Measurements from ENCODE around the gene RHBDL2. TPM values are rescaled to one million over a fixed set of nuclear protein-coding genes. Genes with fewer than 3 reads are reported as not detected.

RHBDL2 gene
- total and polyA plus RNA-seq, 2 of the 13 experiments (the other 11 are each of a cell fraction or from before 2014, with no cell fraction given), result 3.3 to 5.4 TPM

DNA sequence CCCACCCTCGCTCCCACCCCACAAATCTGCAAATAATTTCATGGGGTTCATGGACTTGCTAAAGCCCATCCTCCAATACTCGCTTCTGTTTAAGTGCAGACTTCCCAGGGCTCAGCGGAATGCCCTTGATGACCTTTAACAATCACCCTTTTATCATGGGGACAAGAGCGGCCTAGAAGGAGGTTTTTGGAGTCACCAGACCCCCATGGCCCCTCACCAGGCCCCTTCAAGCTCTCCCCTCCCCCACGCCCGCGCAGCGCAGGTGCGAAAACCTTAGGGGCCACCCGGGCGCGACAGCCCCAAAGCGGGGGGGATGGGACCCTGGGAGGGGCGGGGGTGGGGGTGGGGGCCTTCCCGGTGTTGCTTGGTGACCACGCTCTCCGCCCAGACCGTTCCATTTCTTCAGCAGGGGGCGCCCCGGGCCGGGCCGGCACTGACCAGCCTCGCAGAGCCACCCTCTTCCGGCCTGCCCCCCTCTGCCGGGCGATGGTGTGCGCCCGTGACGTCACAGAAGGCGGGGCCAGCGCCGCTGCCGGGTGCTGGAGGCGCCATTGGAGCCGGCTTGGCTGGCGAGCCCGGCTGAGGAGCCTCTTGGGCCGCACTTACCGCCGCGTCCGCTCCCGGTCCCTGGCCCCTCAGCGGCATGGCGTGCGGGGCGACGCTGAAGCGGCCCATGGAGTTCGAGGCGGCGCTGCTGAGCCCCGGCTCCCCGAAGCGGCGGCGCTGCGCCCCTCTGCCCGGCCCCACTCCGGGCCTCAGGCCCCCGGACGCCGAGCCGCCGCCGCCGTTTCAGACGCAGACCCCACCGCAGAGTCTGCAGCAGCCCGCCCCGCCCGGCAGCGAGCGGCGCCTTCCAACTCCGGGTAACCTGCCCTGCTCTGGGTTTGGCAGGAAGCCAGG lies 49.4 kb upstream of the RHBDL2 start, which contains the start of gene AKIRIN1 (continued):
- peak; percentile 91; the same call in 1 of the 2 replicates for TF ChIP-seq ATF7-NPFF (CRISPR knock-in tag; IDR thresholded peaks at IDR 0.05; ENCODE audit: low read depth)
- TF ChIP-seq, protein P1, sequence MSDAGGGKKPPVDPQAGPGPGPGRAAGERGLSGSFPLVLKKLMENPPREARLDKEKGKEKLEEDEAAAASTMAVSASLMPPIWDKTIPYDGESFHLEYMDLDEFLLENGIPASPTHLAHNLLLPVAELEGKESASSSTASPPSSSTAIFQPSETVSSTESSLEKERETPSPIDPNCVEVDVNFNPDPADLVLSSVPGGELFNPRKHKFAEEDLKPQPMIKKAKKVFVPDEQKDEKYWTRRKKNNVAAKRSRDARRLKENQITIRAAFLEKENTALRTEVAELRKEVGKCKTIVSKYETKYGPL (CRISPR knock-in tag; IDR thresholded peaks at IDR 0.05), result no peak
- no peak for TF ChIP-seq PLRG1 (conservative IDR thresholded peaks at IDR 0.05)
- TF ChIP-seq, protein P2, sequence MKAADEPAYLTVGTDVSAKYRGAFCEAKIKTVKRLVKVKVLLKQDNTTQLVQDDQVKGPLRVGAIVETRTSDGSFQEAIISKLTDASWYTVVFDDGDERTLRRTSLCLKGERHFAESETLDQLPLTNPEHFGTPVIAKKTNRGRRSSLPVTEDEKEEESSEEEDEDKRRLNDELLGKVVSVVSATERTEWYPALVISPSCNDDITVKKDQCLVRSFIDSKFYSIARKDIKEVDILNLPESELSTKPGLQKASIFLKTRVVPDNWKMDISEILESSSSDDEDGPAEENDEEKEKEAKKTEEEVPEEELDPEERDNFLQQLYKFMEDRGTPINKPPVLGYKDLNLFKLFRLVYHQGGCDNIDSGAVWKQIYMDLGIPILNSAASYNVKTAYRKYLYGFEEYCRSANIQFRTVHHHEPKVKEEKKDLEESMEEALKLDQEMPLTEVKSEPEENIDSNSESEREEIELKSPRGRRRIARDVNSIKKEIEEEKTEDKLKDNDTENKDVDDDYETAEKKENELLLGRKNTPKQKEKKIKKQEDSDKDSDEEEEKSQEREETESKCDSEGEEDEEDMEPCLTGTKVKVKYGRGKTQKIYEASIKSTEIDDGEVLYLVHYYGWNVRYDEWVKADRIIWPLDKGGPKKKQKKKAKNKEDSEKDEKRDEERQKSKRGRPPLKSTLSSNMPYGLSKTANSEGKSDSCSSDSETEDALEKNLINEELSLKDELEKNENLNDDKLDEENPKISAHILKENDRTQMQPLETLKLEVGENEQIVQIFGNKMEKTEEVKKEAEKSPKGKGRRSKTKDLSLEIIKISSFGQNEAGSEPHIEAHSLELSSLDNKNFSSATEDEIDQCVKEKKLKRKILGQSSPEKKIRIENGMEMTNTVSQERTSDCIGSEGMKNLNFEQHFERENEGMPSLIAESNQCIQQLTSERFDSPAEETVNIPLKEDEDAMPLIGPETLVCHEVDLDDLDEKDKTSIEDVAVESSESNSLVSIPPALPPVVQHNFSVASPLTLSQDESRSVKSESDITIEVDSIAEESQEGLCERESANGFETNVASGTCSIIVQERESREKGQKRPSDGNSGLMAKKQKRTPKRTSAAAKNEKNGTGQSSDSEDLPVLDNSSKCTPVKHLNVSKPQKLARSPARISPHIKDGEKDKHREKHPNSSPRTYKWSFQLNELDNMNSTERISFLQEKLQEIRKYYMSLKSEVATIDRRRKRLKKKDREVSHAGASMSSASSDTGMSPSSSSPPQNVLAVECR (CRISPR knock-in tag; IDR thresholded peaks at IDR 0.05; ENCODE audit: borderline replicate concordance), result peak; percentile 88; the same call in 1 of the 2 replicates
- no peak for TF ChIP-seq ZNF3 (CRISPR knock-in tag; IDR thresholded peaks at IDR 0.05)
- TF ChIP-seq BORCS8-MEF2B (CRISPR knock-in tag; IDR thresholded peaks at IDR 0.05), result peak; percentile 76; the same call in 1 of the 2 replicates
- peak; percentile 46; the same call in 1 of the 2 replicates for TF ChIP-seq ZNF142 (CRISPR knock-in tag; IDR thresholded peaks at IDR 0.05)
- TF ChIP-seq ZNF614 (CRISPR knock-in tag; IDR thresholded peaks at IDR 0.05; ENCODE audit: borderline replicate concordance), result no peak
- no peak; the same call in 1 of the 2 replicates for TF ChIP-seq ZNF136 (CRISPR knock-in tag; IDR thresholded peaks at IDR 0.05; ENCODE audit: low read depth)
- TF ChIP-seq HNF4G (IDR thresholded peaks at IDR 0.05; ENCODE audit: borderline replicate concordance, low read depth, low read length), result no peak
- TF ChIP-seq HNF4G (CRISPR knock-in tag; IDR thresholded peaks at IDR 0.05; ENCODE audit: borderline replicate concordance, low read depth), result no peak
- no peak for TF ChIP-seq MZF1 (CRISPR knock-in tag; IDR thresholded peaks at IDR 0.05; ENCODE audit: borderline replicate concordance)
- no peak for TF ChIP-seq MAFK (conservative IDR thresholded peaks at IDR 0.05 in 1 of 2, IDR thresholded peaks at IDR 0.05 in 1 of 2; ENCODE audit: low read length in 2 of 2)
- no peak for TF ChIP-seq GLI4 (CRISPR knock-in tag; IDR thresholded peaks at IDR 0.05; ENCODE audit: borderline replicate concordance)
- TF ChIP-seq KDM2A (CRISPR knock-in tag; IDR thresholded peaks at IDR 0.05; ENCODE audit: borderline replicate concordance, low read depth), result peak; percentile 90
- TF ChIP-seq ZNF670 (CRISPR knock-in tag; IDR thresholded peaks at IDR 0.05; ENCODE audit: borderline replicate concordance), result no peak
- TF ChIP-seq TSC22D2 (CRISPR knock-in tag; IDR thresholded peaks at IDR 0.05; ENCODE audit: borderline replicate concordance), result peak; percentile 71; the same call in 1 of the 2 replicates
- no peak for TF ChIP-seq ZNF354B (CRISPR knock-in tag; IDR thresholded peaks at IDR 0.05)
